Stimulated activated CD8-positive, alpha-beta memory T cell treated with anti-CD3 and anti-CD28 coated beads, Interleukin-4, amount 100 ng/mL, for 4 hours (primary cell): ENCODE data around the gene CD19.
A peak's percentile ranks its signal among the peaks of the same experiment; 100 is the strongest.
"Not testable (repeated sequence)": the region's sequence is repeated elsewhere in the genome, so short reads cannot be mapped to it uniquely, and the experiment has no call there.

Experiments
- DNase-seq, 2 donors: peaks; one replicate each; pipeline ENCODE4 v3.0.0-alpha.2; 2020; ENCODE audit warnings: low read depth in 2 of 2, low spot score in 1 of 2

The CD19 gene

DNA sequence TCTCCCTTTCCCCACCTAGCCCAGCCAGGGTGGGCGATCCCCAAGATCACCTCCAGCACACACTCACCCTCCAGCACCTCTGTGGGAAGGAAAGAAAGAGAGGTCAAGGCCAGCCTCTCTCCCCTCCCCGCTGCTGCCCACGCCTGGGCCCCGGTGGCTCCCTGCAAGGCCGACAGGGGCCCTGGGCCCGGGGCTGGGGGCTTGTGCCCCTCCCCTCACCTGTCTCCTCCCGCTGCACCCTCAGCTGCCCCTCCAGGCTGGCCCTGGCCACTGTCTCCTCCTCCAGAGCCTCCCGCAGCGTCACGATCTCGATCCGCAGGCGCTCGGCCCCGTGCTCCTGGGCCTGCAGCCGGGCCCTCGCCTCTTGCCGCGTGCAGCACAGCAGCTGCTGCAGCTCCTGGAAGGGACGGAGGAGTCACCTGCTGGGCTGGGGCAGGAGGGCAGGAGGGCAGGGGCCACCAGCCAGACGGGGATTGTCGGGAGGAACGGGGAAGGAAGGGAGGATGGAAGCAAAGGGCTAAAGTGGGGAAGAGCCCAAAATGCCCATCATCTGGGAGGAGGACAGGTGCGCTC lies 25.9 kb upstream of the CD19 start:
- no peak for DNase-seq

DNA sequence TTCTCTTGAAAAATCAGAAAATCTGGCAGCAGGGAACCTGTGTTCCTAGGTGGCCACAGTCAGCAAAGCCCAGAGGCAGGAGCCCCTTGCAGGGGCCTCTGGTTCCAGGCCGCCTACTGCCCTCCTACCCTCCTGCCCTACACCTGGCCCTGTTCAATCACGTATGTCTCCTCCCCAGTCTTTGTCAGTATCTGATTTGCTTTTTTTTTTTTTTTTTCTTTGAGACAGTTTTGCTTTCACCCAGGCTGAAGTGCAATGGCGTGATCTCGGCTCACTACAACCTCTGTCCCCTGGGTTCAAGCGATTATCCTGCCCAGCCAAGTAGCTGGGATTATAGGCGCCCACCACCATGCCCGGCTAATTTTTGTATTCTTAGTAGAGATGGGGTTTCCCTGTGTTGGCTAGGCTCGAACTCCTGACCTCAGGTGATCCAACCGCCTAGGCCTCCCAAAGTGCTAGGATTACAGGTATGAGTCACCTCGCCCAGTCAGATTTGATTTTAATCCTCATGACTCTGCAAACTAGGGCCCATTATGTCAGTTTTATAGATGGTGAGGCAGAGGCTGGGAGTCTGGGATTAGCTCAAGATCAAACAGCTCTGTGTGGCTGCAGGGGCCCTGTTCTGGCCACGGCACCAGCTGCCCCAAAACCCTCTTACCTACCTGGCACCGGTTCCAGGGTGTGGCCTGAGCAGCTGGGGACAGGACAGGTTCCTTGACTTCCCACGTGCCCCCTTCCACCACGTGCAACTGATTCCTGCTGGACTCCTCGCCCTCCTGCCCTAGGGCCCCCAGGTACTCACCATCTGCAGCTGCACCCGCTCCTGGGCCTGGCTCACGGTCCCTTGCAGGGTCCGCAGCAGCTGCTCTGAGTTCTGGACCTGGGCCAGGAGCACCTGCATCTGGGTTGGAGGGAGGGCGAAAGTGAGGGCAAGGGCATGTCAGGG lies 21.4 kb upstream of the CD19 start:
- DNase-seq: no peak

DNA sequence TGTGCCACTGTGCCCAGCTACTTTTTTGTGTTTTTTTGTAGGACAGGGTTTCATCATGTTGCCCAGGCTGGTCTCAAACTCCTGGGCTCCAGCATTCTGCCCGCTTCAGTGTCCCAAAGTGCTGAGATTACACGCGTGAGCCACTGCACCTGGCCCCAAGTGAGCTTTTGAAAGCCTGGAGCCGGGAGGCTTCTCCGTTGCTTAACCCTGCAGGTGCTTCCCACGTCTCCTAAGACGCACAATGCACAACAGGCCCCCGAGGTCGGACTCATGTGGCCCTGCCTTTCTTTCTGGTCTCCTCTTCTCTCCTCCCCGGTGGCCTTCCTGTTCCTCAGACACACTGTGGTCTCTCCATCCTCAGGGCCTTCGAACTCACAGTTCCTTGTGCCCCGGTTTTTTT lies 19.2 kb upstream of the CD19 start:
- DNase-seq: no peak

DNA sequence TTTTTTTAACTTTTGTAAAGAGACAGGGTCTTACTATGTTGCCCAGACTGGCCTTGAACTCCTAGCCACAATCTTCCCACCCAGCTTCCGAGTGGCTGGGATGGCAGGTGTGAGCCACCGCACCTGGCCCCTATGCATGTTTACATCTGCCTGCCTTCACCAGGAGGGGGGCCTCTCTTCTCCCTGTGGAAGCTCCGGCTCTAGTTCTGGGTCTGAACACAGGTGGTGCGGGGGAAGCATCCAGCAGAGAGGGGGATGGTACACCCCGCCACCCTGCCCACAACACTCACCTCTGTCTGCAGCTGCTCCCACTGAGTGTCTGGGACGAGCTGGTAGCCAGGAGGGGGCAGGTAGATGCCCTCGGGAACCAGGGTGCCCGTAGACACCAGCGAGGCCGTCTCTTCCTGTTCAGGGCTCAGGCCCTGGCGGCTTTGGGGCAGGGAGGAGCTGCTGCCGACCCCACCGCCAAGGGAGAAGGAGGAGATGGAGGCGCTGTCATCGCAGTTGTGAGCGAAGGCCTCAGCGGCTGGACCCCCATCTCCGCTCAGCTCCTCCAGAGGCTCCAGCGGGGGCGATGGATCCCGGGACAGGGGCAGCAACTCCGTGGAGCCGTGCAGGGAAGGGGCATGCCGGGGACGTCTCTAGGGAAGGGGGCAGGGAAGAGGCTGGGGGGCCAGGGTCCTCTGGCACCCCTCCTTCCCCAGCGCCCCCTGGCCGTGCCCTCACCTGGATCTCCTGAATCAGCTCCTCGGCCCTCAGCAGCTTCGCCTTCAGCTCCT lies 17.6 kb upstream of the CD19 start:
- no peak for DNase-seq

DNA sequence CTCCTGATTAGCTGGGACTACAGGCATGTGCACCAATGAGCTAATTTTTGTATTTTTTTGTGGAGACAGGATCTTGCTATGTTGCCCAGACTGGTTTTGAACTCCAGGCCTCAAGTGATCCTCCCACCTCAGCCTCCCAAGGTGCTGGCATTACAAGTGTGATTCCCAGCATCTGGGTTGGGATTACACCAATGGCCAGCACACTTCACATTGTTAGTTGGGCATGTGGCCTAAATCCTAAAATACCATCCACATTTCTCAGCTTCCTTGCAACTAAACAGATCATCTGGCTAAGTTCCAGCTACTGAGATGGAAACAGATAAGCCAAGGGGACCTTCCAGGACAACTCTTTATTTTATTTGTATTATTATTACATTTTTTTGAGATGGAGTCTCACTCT lies 16.6 kb upstream of the CD19 start:
- no peak for DNase-seq

DNA sequence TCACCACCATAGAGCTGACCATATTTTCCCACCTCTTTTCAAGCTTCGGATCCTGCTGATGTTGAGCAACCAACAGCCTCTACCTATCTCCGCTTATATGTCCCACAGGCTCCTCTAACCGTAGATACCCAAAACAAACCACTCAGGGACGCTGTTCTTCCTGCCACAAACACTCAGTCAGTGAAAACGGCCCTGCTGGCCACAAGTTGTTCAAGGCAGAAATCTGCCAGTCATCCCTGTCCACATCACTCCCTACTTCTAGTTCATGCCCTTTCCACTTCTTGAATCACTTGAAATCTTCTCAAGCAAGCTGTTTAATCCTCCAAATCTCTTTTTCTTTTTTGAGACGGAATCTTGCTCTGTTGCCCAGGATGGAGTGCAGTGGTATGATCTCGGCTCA lies 14.7 kb upstream of the CD19 start:
- no peak for DNase-seq

DNA sequence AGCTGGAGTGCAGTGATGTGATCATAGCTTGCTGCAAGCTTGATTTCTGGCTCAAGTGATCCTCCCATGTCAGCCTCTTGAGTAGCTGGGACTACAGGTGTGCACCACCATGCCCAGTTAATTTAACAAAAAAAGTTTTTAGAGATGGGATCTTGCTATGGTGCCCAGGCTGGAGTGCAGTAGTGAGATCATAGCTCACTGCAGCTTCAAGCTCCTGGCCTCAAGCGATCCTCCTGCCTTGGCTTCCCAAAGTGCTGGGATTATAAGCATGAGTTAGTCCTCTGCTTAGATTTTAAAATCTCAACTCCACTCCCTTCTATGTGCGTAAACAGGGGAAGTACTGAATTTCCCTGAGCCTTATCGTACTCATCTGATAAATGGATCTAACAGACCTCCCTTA lies 13.1 kb upstream of the CD19 start:
- no peak for DNase-seq

DNA sequence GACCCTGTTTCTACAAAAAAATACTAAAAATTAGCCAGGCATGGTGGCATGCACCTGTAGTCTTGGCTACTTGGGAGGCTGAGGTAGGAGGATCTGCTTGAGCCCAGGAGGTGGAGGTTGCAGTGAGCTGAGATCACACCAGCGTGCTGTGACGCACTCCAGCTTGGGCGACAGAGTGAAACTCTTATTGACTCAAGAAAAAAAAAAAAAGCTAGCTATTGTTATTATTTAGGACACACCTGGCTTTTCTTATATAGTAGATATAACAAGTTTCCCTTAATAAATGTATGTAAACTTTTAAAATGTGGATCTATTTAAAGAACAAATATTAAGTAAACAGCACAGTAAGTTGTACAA lies 8.6 kb upstream of the CD19 start:
- DNase-seq: no peak

DNA sequence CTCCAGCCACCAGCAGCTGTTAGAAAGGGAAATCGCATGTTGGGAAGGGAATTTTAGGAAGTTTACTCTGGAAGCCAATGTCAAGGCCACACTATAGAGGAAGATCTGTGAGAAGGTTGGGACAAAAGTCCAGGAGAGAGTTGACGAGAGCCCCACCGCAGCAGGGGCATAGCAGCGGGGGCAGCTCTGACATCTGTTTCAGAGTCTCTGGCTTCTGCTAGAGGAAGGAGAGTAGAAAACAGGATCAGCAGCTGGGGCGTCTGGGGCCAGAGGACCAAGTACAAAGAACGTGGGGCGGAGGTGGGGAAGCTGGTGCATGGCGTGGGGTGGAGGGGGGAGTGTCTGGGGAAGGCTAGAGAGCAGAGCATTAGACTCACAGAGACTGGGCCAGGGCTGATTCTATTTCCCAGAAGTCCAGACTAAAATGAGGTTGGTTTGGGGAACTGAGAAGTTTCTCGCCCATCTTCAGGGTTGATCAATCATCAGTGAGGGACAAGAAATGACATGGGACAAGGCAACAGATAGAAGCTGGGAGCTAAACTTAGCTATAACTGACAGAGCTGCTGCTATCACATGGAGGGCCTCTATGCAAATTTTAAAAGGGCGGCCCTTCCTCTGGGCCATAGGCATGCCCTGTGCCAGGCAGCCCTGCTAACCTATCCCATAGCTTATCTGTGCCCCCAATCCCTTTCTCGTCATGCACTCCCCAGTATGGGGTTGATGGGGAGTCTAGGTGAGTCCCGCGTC lies 7.9 kb upstream of the CD19 start:
- DNase-seq: no peak

DNA sequence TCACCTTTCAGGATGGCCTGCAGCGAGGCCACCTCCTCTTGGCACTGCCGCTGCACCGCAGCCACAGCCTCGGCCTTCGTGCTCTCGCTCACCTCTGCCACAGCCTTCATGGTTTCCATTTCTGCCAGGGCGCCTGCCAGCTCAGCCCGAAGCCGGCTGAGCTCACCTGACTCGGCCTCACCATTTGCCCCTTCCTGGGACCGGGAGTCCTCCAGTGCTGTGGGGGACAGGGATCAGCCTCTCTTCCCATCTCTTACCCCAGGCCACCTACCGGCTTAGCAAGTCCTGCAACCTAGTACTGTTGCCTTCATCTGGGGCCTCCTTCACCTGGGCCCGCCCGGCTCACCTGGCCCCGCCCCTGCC lies 7.4 kb upstream of the CD19 start:
- no peak for DNase-seq

DNA sequence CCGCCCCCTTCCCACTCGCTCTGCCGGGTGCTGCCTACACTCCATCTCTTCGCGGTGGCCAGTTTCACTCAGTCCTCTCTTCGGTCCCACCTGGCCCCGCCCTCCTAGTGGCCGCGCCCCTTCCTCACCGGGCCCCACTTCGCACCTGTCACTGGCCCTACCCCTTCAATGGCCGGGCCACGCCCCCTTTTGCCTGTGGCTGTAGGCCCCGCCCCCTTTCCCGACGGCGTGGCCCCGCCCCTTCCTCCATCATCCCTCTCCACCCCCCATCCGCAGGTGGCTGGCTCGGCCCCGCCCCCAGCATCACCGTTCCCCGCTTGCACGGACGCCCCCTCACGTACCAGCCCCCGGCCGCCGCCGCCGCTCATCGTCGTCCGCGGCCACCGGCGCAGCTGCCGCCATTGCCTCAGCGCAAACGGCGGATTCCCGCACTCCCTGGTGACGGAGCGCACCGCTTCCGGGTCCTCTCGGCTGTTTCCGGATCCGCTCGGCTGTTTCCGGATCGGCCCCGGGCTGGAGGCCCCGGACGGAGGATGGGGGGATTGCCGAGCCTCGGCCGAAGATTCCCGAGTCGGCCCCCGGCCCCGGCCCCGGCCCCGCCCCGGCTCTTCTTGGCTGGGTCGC lies 6.9 kb upstream of the CD19 start, which contains the start of gene RABEP2:
Gene RABEP2, minus strand, starts transcription at position 477 of the 624 bp plus-strand sequence. Its CDS starts 75 bp downstream, at position 402.
- DNase-seq: peak; percentile 81 to 83

DNA sequence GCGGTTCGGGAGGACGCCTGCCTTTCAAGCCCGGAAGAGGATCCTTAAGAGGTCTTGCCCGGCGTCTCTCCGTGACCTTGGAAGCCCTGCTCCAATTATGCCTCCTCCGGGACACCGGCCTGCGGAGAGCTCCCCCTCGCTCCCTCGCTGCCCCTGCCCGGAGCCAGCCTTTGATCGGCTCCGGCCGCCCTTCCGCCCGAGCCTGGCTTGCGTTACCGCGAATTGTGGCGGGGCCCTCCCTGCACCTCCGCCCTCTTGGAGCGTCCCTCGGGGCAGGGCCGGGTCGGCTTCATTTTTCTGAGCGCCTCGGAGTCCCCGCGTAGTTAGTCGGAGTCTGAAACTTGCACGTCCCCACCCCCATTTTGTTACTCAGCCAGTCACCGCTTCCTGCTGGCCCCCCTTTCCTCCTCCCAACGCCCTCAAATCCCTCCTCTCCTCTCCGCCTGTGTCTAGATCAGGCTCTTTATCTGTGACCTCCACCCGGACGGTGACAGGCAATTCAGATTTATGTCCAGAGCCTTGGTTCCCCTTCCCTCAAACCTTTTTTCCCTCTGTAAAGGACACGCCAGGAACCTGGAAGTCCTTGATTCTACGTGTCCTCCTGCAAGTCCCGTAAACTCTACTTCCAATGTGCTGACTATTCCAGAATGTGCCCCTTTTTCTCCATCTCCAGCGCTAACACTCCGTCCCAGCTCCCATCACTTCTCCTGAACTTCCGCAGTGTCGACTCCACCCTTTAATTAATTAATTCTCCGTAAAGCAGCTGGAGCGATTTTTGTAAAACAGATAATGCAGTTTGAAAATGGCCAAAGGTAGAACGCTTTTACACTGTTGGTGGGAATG lies 6.2 kb upstream of the CD19 start:
- peak; percentile 43 to 61 for DNase-seq

DNA sequence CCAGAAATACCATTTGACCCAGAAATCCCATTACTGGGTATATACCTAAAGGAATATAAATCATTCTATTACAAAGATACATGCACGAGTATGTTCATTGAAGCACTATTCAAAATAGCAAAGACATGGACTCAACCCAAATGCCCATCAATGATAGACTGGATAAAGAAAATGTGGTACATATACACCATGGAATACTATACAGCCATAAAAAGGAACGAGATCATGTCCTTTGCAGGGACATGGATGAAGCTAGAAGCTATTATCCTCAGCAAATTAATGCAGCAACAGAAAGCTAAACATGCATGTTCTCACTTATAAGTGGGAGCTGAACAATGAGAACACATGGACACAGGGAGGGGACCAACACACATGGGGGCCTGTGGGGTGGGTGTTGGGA lies 5.5 kb upstream of the CD19 start:
- not testable (repeated sequence) for DNase-seq

DNA sequence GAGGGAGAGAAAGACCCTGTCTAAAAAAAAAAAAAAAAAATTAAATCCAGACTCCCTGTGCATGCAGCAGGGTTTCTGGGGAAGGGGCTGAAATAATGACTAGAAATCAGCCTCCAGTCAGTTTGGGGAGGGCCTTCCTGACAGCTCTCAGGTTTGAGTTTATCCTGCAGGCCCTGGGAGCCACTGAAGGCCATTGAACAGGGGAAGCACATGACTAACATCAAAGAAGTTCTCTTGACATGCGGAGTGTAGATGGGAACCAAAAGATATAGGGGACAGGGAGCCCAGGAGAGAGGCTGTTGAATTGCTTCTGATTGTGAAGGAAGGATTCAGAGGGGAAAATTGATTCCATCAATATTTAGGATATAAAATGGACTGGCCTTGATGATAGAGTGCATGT lies 4.0 kb upstream of the CD19 start:
- DNase-seq: no peak

DNA sequence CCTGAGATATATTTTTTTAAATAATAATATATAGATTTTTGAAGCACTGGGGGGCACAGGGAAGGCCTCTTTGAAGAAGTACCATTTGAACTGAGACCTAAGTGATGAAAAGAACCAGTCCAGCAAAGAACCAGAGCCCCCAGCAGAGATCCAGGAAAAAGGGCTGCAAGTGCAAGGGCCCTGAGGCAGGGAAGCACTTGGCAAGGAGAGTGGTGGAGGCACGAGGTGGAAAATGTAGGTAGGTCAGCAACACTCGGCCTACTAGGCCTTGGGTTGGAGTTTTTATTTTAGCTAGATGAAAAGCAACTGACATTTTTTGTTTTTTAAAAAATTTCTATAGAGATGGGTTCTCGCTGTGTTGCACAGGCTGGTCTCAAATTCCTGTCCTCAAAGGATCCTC lies 1.6 kb upstream of the CD19 start:
- no peak for DNase-seq

DNA sequence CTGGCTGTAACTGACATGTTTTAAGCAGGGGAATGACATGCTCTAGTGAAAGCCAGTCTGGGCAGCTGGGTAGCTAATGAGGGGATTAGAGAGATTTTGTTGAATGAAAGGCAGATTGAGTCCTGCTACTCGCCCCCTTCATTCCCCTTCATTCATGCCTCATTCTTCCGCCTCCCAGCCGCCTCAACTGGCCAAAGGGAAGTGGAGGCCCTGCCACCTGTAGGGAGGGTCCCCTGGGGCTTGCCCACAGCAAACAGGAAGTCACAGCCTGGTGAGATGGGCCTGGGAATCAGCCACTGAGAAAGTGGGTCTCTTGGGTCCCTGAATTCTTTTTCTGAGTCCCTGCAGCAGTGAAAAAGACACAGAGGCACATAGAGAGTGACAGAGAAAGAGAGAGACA lies 1.1 kb upstream of the CD19 start:
- DNase-seq: no peak

DNA sequence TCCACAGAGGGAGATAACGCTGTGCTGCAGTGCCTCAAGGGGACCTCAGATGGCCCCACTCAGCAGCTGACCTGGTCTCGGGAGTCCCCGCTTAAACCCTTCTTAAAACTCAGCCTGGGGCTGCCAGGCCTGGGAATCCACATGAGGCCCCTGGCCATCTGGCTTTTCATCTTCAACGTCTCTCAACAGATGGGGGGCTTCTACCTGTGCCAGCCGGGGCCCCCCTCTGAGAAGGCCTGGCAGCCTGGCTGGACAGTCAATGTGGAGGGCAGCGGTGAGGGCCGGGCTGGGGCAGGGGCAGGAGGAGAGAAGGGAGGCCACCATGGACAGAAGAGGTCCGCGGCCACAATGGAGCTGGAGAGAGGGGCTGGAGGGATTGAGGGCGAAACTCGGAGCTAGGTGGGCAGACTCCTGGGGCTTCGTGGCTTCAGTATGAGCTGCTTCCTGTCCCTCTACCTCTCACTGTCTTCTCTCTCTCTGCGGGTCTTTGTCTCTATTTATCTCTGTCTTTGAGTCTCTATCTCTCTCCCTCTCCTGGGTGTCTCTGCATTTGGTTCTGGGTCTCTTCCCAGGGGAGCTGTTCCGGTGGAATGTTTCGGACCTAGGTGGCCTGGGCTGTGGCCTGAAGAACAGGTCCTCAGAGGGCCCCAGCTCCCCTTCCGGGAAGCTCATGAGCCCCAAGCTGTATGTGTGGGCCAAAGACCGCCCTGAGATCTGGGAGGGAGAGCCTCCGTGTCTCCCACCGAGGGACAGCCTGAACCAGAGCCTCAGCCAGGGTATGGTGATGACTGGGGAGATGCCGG lies 769 bp downstream of the CD19 start:
- DNase-seq: no peak

DNA sequence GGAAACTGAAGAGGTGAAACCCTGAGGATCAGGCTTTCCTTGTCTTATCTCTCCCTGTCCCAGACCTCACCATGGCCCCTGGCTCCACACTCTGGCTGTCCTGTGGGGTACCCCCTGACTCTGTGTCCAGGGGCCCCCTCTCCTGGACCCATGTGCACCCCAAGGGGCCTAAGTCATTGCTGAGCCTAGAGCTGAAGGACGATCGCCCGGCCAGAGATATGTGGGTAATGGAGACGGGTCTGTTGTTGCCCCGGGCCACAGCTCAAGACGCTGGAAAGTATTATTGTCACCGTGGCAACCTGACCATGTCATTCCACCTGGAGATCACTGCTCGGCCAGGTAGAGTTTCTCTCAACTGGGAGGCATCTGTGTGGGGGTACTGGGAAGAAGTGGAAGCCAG lies 1.4 kb downstream of the CD19 start:
- DNase-seq: no peak

DNA sequence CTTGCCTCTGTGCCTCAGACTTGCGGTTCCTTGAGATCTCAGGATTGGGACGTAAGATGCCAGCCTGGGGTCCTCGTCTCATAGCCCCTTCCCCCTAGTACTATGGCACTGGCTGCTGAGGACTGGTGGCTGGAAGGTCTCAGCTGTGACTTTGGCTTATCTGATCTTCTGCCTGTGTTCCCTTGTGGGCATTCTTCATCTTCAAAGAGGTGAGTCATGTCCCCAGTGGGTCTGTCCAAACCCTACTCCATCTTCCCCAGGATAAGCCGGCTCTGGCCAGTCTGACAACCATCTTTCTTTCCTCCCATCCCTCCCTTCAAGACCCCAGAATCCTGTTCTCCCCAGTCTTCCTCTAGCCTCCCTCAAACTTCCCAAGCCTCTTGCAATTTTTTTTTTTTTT lies 3.6 kb downstream of the CD19 start:
- no peak for DNase-seq
